H1 (cell line): ENCODE data around the gene TMPRSS9. TPM values are rescaled to one million over a fixed set of nuclear protein-coding genes. Genes with fewer than 3 reads are reported as not detected.

ENCODE experiments used
- CTCF ChIA-PET: fragments of 300-600 bp; sonication (Branson Sonifier 250); formaldehyde crosslinking; loops from one replicate; lab custom pipeline; 2021; ENCODE audit not compliant: partially characterized antibody; lab: Charles Lee
- POLR2A ChIA-PET: fragments of 300-600 bp; sonication (Branson Sonifier 250); formaldehyde crosslinking; loops from one replicate; lab custom pipeline; 2021; ENCODE audit warnings: inconsistent platforms; ENCODE audit not compliant: partially characterized antibody; lab: Charles Lee
- DNase-seq, 2 experiments: peaks; one replicate each; pipeline versions ENCODE4 v3.0.0 to v3.0.0-alpha.2; 2010 to 2022; ENCODE audit warnings: low spot score in 2 of 2, low read depth in 1 of 2, mixed read lengths in 1 of 2
- FAIRE-seq: peaks from 2 replicates; lab custom pipeline; 2011; peaks lifted over from hg19 to GRCh38; lab: Jason Lieb, UNC
- H2AFZ ChIP-seq: 2 replicates; pipeline ENCODE4 v1.8.1; 2012; ENCODE audit warnings: low read length, inconsistent platforms
- H2AK5ac ChIP-seq: 2 replicates; pipeline ENCODE4 v1.6.1; 2013; ENCODE audit warnings: low read depth, low read length
- H2BK120ac ChIP-seq: replicated peaks from 2 replicates; pipeline ENCODE3; 2013; ENCODE audit warnings: low read depth, low read length, inconsistent platforms
- H2BK12ac ChIP-seq: 2 replicates; pipeline ENCODE4 v1.6.1; 2013; ENCODE audit warnings: low read depth, low read length
- H2BK15ac ChIP-seq: 2 replicates; pipeline ENCODE4 v1.6.1; 2013; ENCODE audit warnings: low read length
- H2BK20ac ChIP-seq: 2 replicates; pipeline ENCODE4 v1.6.1; 2013; ENCODE audit warnings: low read length
- H2BK5ac ChIP-seq: 2 replicates; pipeline ENCODE4 v1.6.1; 2013; ENCODE audit warnings: low read depth, low read length
- H3K14ac ChIP-seq: 2 replicates; pipeline ENCODE4 v1.6.1; 2013; ENCODE audit warnings: inconsistent platforms; ENCODE audit not compliant: insufficient read length
- H3K18ac ChIP-seq: 2 replicates; pipeline ENCODE4 v1.6.1; 2013; ENCODE audit warnings: low read length; ENCODE audit errors: extremely low read depth
- H3K23ac ChIP-seq: 2 replicates; pipeline ENCODE4 v1.6.1; 2013; ENCODE audit warnings: inconsistent platforms; ENCODE audit not compliant: insufficient read length
- H3K23me2 ChIP-seq: 2 replicates; pipeline ENCODE4 v1.6.1; 2013; ENCODE audit warnings: low read depth, low read length
- H3K27ac ChIP-seq: 2 replicates; pipeline ENCODE4 v1.6.1; 2011; ENCODE audit warnings: low read depth, low read length, inconsistent platforms
- H3K27me3 ChIP-seq, 4 experiments: replicated peaks in 1 of 4; 1 replicate in 1 of 4; 2 replicates in 3 of 4; pipeline versions ENCODE4 v1.6.1 to v1.8.1; 2011 to 2013; ENCODE audit warnings: low read length in 3 of 4, mild to moderate bottlenecking in 3 of 4, inconsistent platforms in 2 of 4, mixed read lengths in 2 of 4, moderate library complexity in 1 of 4; ENCODE audit not compliant: control insufficient read depth in 3 of 4, insufficient read depth in 3 of 4; ENCODE audit errors: extremely low read depth in 1 of 4
- H3K36me3 ChIP-seq, 4 experiments: 2 replicates each; pipeline versions ENCODE4 v1.6.1 to v1.8.1; 2011 to 2013; ENCODE audit warnings: mild to moderate bottlenecking in 4 of 4, low read length in 3 of 4, moderate library complexity in 2 of 4, control low read depth in 1 of 4, inconsistent platforms in 1 of 4; ENCODE audit not compliant: insufficient read depth in 4 of 4, control insufficient read depth in 2 of 4
- H3K4ac ChIP-seq: replicated peaks from 2 replicates; pipeline ENCODE3; 2013; ENCODE audit warnings: low read length, low read depth, mixed read lengths, inconsistent platforms; ENCODE audit not compliant: insufficient read length
- H3K4me1 ChIP-seq, 4 experiments: replicated peaks in 1 of 4; 1 replicate in 1 of 4; 2 replicates in 3 of 4; pipeline versions ENCODE4 v1.6.1 to v1.8.1; 2011 to 2013; ENCODE audit warnings: low read length in 3 of 4, inconsistent platforms in 2 of 4, mixed read lengths in 1 of 4; ENCODE audit not compliant: insufficient read depth in 4 of 4, control insufficient read depth in 3 of 4
- H3K4me2 ChIP-seq, 2 experiments: 2 replicates each; pipeline versions ENCODE4 v1.6.1 to v1.8.1; 2011 to 2013; ENCODE audit warnings: low read depth in 2 of 2, low read length in 2 of 2, control low read depth in 1 of 2, inconsistent platforms in 1 of 2, mild to moderate bottlenecking in 1 of 2; ENCODE audit not compliant: insufficient read depth in 1 of 2
- H3K4me3 ChIP-seq, 4 experiments: fragments of 200-600, 300-600 bp in 1 of 4; sonication (generic), shearing (Covaris generic), sonication (Bioruptor Twin) in 1 of 4; 2 replicates each; pipeline versions ENCODE4 v1.5.1 to v1.8.1; 2011 to 2016; ENCODE audit warnings: low read length in 4 of 4, low read depth in 3 of 4, control low read depth in 2 of 4, inconsistent platforms in 2 of 4, mild to moderate bottlenecking in 2 of 4, mixed read lengths in 1 of 4, moderate library complexity in 1 of 4; ENCODE audit not compliant: insufficient read depth in 2 of 4; ENCODE audit errors: extremely low read depth in 1 of 4
- H3K56ac ChIP-seq: replicated peaks from 2 replicates; pipeline ENCODE3; 2013; ENCODE audit warnings: low read depth, mild to moderate bottlenecking, mixed read lengths, low read length, inconsistent platforms; ENCODE audit not compliant: insufficient read length
- H3K79me1 ChIP-seq: 2 replicates; pipeline ENCODE4 v1.6.1; 2013; ENCODE audit warnings: low read depth, low read length, control low read depth
- H3K79me2 ChIP-seq, 2 experiments: 2 replicates each; pipeline versions ENCODE4 v1.6.1 to v1.8.1; 2012 to 2013; ENCODE audit warnings: low read length in 2 of 2, mild to moderate bottlenecking in 2 of 2, inconsistent platforms in 1 of 2; ENCODE audit not compliant: insufficient read depth in 2 of 2, control insufficient read depth in 1 of 2
- H3K9ac ChIP-seq, 4 experiments: replicated peaks in 1 of 4; 1 replicate in 1 of 4; 2 replicates in 3 of 4; pipeline versions ENCODE4 v1.6.1 to v1.8.1; 2011 to 2013; ENCODE audit warnings: low read depth in 3 of 4, low read length in 3 of 4, control low read depth in 2 of 4, mild to moderate bottlenecking in 2 of 4, moderate library complexity in 2 of 4, inconsistent platforms in 1 of 4; ENCODE audit errors: extremely low read depth in 1 of 4
- H3K9me3 ChIP-seq, 2 experiments: 2 replicates each; pipeline versions ENCODE4 v1.6.1 to v1.8.1; 2012 to 2013; ENCODE audit warnings: mild to moderate bottlenecking in 2 of 2, moderate library complexity in 2 of 2, control low read depth in 1 of 2, inconsistent platforms in 1 of 2, low read depth in 1 of 2, low read length in 1 of 2, mixed read lengths in 1 of 2; ENCODE audit not compliant: insufficient read depth in 2 of 2
- H4K20me1 ChIP-seq, 2 experiments: replicated peaks in 1 of 2; 2 replicates each; pipeline versions ENCODE3 to v1.8.1; 2011 to 2013; ENCODE audit warnings: inconsistent platforms in 2 of 2, low read length in 2 of 2, mild to moderate bottlenecking in 1 of 2; ENCODE audit not compliant: insufficient read depth in 2 of 2, control insufficient read depth in 1 of 2
- H4K5ac ChIP-seq: 2 replicates; pipeline ENCODE4 v1.6.1; 2013; ENCODE audit warnings: low read length, low read depth, mixed read lengths, inconsistent platforms; ENCODE audit not compliant: insufficient read length
- H4K8ac ChIP-seq: 2 replicates; pipeline ENCODE4 v1.8.0; 2013; ENCODE audit warnings: mild to moderate bottlenecking, moderate library complexity, low read length, inconsistent platforms; ENCODE audit not compliant: insufficient read depth; ENCODE audit errors: extremely low read depth
- H4K91ac ChIP-seq: replicated peaks from 2 replicates; pipeline ENCODE3; 2013; ENCODE audit warnings: low read length, mixed read lengths, inconsistent platforms; ENCODE audit not compliant: insufficient read length
- BCL11A ChIP-seq, 2 experiments: IDR thresholded peaks; one replicate each; pipeline ENCODE4 v1.6.1; 2011; ENCODE audit warnings: low read depth in 2 of 2, low read length in 2 of 2, mild to moderate bottlenecking in 2 of 2
- CBX8 ChIP-seq: fragments of 300-800, 300-1000 bp; sonication (generic); IDR thresholded peaks from 2 replicates; pipeline ENCODE4 v1.7.1; 2016; ENCODE audit warnings: low read depth, low read length, borderline replicate concordance
- HDAC2 ChIP-seq, 2 experiments: fragments of 300-600 bp in 1 of 2; sonication (generic) in 1 of 2; IDR thresholded peaks; 2 replicates each; pipeline ENCODE4 v1.6.1; 2011 to 2012; ENCODE audit warnings: low read depth in 2 of 2, low read length in 2 of 2, mild to moderate bottlenecking in 2 of 2, moderate library complexity in 2 of 2, borderline replicate concordance in 1 of 2, inconsistent platforms in 1 of 2
- HDAC6 ChIP-seq: IDR thresholded peaks from one replicate; pipeline ENCODE4 v1.7.1; 2012; ENCODE audit warnings: low read depth, mild to moderate bottlenecking, inconsistent platforms, low read length, moderate library complexity
- MAFK ChIP-seq: IDR thresholded peaks from 2 replicates; pipeline ENCODE4 v1.6.1; 2012; ENCODE audit warnings: low read depth, mild to moderate bottlenecking, improper control_type of control experiment, low read length
- PHF8 ChIP-seq: fragments of 200-600 bp; sonication (generic); conservative IDR thresholded peaks from 2 replicates; pipeline ENCODE4 v1.7.1; 2012; ENCODE audit warnings: low read depth, mild to moderate bottlenecking, inconsistent platforms, low read length, moderate library complexity
- SIN3A ChIP-seq, 2 experiments: IDR thresholded peaks in 1 of 2; conservative IDR thresholded peaks in 1 of 2; 2 replicates each; pipeline ENCODE4 v1.6.1; 2011 to 2012; ENCODE audit warnings: low read length in 2 of 2, improper control_type of control experiment in 1 of 2, low read depth in 1 of 2, mild to moderate bottlenecking in 1 of 2
- WGBS, 2 experiments: shearing (Covaris generic) in 1 of 2; methylation state at CpG; one replicate each; pipeline versions ENCODE4 v1.1.6 to v1.1.7; 2013 to 2015; ENCODE audit warnings: low lambda C conversion rate in 2 of 2, mixed read lengths in 2 of 2, inconsistent platforms in 1 of 2, low coverage in 1 of 2, missing lambda C conversion rate in 1 of 2; ENCODE audit not compliant: insufficient replicate concordance in 2 of 2, insufficient coverage in 1 of 2, insufficient read length in 1 of 2; ENCODE audit errors: extremely low coverage in 1 of 2, missing lambda C conversion rate in 1 of 2; 5-methylcytosine and 5-hydroxymethylcytosine counted together
- polyA plus RNA-seq, 7 experiments: library from polyadenylated mRNA; depleted of rRNA in 3 of 7; stranded (reverse) in 5 of 7; unstranded in 2 of 7; fragments of >200 nt in 5 of 7; fragments of 200-250 nt in 2 of 7; gene quantifications; 1 replicate in 5 of 7; 2 replicates in 1 of 7; 4 replicates in 1 of 7; pipeline versions ENCODE4 v1.2.1 to v1.2.3, GENCODE V29; 2011 to 2013; ENCODE audit warnings: missing spikeins in 2 of 7, mixed read lengths in 2 of 7
- total RNA-seq: library from RNA; stranded (reverse); fragmentation: NEBNext Ultra II Directional; extraction: Animal tissue kit (Norgen Biotek cat#: 25700); gene quantifications from 2 replicates; pipeline ENCODE4 v1.2.1, GENCODE V29; 2021

Gene TMPRSS9
- total and polyA plus RNA-seq, 2 of the 8 experiments (the other 6 are each of a cell fraction or from before 2014, with no cell fraction given) = 0.15 to 0.19 TPM

DNA sequence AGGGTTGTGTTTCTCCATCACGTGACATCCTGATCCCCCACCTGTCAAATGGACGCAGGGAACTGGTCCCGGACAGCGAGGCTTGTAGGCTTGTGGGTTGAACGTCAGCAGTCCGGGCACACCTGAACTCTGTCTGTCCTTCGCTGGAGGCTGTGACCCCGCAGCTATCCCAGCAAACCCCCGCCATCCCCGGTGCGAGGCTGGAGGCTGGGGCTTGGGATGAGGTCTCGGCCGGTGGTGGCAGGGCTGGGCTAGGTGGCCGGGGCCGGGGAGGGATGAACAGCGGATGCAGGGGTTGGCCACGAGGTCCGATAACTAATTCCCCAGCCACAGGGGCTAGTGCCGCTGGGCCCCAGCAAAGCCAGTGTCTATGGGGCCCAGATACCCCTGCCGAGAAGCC lies 40.5 kb upstream of the TMPRSS9 start:
- Histone ChIP-seq H4K8ac (no peak overlapping the region; the same call in 1 of the 2 replicates), H3K23ac (no peak overlapping the region), H4K91ac (no peak overlapping the region), H4K5ac (no peak overlapping the region), H2BK120ac (no peak overlapping the region), H3K9ac (no peak overlapping the region), H3K18ac (no peak overlapping the region), H3K9me3 (no peaks in the 10 kb centered on the region), H3K23me2 (no peaks in the 10 kb centered on the region), H3K4me3 (no peak overlapping the region), H3K79me1 (no peaks in the 10 kb centered on the region), H3K4ac (no peak overlapping the region), H3K4me1 (peaks cover 0 to 1% (median 0%) of the 10 kb centered on the region in 4 experiments; a peak in 1 of 7 replicates), H3K27ac (no peak overlapping the region), H2BK20ac (no peak overlapping the region), H3K27me3 (no peaks in the 10 kb centered on the region), H2AFZ (no peak overlapping the region), H3K36me3 (peaks cover 0 to 7% (median 2%) of the 10 kb centered on the region in 4 experiments; a peak in 5 of 8 replicates), H2BK15ac (no peak overlapping the region), H3K14ac (no peak overlapping the region), H2BK12ac (no peak overlapping the region), H3K56ac (no peak overlapping the region), H3K79me2 (no peaks in the 10 kb centered on the region), H4K20me1 (peaks cover 0 to 1% of the 10 kb centered on the region in 2 experiments), H2AK5ac (no peak overlapping the region), H2BK5ac (no peak overlapping the region), H3K4me2 (no peak overlapping the region)
- no peak for FAIRE-seq
- ChIA-PET CTCF (interaction anchor here (0.7 to 9.8 kb wide), 3 partner anchors 43 to 68 kb away, joined by 3 to 106 read pairs (median 3); no protein-coding TSS in a partner anchor), POLR2A (interaction anchor here (0.7 to 2.5 kb wide), 2 partner anchors 8 to 37 kb away, joined by 3 to 8 read pairs; partner anchors contain the start of gene LSM7)
- no peak for DNase-seq
- TF ChIP-seq MAFK (no peak), HDAC6 (no peak), PHF8 (no peak), HDAC2 (IDR thresholded peaks at IDR 0.05; ENCODE audit: borderline replicate concordance in 1 of 2, low read depth in 2 of 2, low read length in 2 of 2) (no peak), CBX8 (no peak), BCL11A (IDR thresholded peaks at IDR 0.05; ENCODE audit: low read depth in 2 of 2, low read length in 2 of 2) (no peak), SIN3A (conservative IDR thresholded peaks at IDR 0.05 in 1 of 2, IDR thresholded peaks at IDR 0.05 in 1 of 2; ENCODE audit: low read depth in 1 of 2, low read length in 2 of 2) (no peak)
- WGBS, 2 experiments = 84% methylated on average over 17 of the region's 20 CpGs; no CpG with 5 or more reads in 1 of the 2 experiments
